ENCODE measurements around the gene HDAC9.

GRCh38 chr7:18770822-18771221, 275.3 kb downstream of the HDAC9 start:
- TF ChIP-seq EZH2phosphoT487 (IDR thresholded peaks at IDR 0.05; ENCODE audit: borderline replicate concordance) (no peak), CTCF (conservative IDR thresholded peaks at IDR 0.05; ENCODE audit: low read length) (no peak)

Data from Loucy (cell line).